GM06990 (cell line): ENCODE data around the gene CACNA1C.

Experiments
- DNase-seq: peaks from one replicate; pipeline ENCODE4 v3.0.0-alpha.2; 2011; ENCODE audit not compliant: insufficient read length; ENCODE audit errors: extremely low read depth
- H3K27me3 ChIP-seq: replicated peaks from 2 replicates; pipeline ENCODE4 v1.6.0; 2011; ENCODE audit warnings: low read length; ENCODE audit not compliant: control insufficient read depth, insufficient read depth
- H3K36me3 ChIP-seq: 2 replicates; pipeline ENCODE4 v1.5.1; 2011; ENCODE audit warnings: low read length; ENCODE audit not compliant: control insufficient read depth, insufficient read depth
- H3K4me3 ChIP-seq: replicated peaks from 2 replicates; pipeline ENCODE4 v1.5.1; 2011; ENCODE audit warnings: low read depth, mild to moderate bottlenecking, control low read depth, low read length
- CTCF ChIP-seq: IDR thresholded peaks from 2 replicates; pipeline ENCODE4 v1.5.1; 2011; ENCODE audit warnings: low read length, control low read depth, mild to moderate bottlenecking, inconsistent platforms; ENCODE audit not compliant: insufficient read depth, poor library complexity, severe bottlenecking

The CACNA1C gene

DNA sequence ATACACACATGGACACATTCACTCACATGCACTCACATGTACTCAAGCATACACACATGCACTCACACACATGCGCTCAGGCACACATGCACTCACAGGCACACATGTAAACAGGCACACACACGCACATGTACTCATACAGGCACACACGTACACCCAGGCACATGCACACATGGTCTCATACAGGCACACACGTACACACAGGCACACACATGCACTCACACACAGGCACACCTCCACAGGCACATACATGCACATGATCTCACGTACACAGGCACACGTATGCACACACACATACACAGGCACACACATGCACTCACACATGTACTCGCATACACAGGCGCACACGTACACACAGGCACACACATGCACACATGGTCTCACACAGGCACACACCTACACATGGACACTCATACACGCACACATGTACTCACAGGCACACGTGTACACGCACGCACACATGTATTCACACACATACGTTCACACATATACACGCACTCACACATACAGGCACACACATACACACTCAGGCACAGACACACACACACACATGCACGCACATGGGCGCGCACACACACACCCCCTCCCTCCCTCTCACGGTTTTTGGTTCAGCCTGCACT lies 138.9 kb downstream of the CACNA1C start:
- no peaks in the 10 kb centered on the region for H3K27me3 ChIP-seq
- no peak overlapping the region for H3K4me3 ChIP-seq
- H3K36me3 ChIP-seq, result no peaks in the 10 kb centered on the region

DNA sequence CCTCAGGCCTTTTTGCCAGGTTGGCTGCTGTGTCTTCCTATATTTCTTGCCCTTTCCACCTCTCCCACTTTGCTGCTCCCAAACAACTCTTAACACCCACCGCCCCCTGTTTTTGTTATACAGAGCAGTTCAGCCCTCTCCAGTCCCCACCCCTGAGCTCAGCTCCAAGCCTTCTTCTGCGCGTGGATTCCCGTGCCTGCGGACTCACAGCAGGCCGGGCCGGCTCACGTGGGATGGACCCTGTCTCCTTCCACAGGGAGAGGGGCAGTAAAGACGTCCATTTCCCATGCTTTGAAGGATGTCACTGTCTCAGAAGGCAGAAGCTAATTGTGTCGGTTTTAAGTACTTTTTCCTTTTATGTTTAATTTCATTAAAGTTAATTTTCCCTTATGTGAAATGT lies 139.4 kb downstream of the CACNA1C start:
- no peak overlapping the region for H3K4me3 ChIP-seq
- H3K27me3 ChIP-seq, result no peaks in the 10 kb centered on the region; the same call in 1 of the 2 replicates
- TF ChIP-seq CTCF, result no peak

More for the DNA sequence above, 138.9 kb downstream of the CACNA1C start:
- DNase-seq, result no peak
- TF ChIP-seq CTCF, result no peak

DNA sequence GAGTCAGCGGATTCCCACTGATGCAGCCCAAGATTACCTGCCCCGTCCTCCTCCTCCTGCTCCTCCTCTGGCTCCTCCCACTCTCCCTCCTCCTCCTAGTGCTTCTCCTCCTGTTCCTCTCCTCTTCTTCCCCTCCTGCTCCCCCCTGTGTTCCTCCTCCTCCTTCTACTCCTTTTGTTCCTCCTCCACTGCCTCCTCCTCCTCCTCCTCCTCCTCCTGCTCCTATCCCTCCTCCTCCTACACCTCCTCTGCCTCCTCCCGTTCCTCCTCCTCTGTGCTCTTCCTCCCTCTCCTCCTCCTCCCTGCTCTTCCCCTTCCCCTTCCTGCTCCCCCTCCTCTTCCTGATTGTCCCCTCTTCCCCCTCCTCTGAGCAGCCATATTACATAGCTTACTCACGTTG lies 141.3 kb downstream of the CACNA1C start:
- TF ChIP-seq CTCF, result no peak
- no peak for DNase-seq
- Histone ChIP-seq H3K27me3 (no peaks in the 10 kb centered on the region; the same call in 1 of the 2 replicates), H3K36me3 (no peaks in the 10 kb centered on the region), H3K4me3 (no peak overlapping the region)

More for the DNA sequence above, 139.4 kb downstream of the CACNA1C start:
- no peaks in the 10 kb centered on the region for H3K36me3 ChIP-seq
- no peak for DNase-seq

DNA sequence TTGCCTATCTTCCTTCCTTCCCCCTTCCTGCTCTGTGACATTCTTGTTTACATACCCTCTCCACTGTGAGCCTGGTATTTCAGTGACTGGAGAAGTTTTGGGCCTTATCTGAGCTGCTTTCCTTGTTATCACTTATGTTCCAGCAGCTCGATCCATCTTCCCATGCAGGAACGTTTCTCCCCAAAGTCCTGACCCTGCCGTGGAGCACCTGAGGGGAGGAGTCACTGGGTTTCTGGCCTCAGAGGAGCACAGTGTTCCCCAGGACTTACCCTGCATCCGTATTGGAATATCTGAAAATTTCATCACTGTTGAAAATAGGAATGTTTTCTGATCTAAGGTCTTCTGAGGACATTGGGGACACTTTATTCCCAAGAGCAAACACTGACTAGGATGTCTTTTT lies 141.8 kb downstream of the CACNA1C start:
- no peak for TF ChIP-seq CTCF
- no peaks in the 10 kb centered on the region for H3K36me3 ChIP-seq
- no peak overlapping the region for H3K4me3 ChIP-seq
- no peak for DNase-seq
- H3K27me3 ChIP-seq, result no peaks in the 10 kb centered on the region; the same call in none of the 2 replicates

- Histone ChIP-seq H3K4me3 (no peak overlapping the region), H3K36me3 (no peaks in the 10 kb centered on the region), H3K27me3 (no peaks in the 10 kb centered on the region; the same call in none of the 2 replicates)
- no peak for TF ChIP-seq CTCF
- no peak for DNase-seq
Observed at GRCh38 chr12:2195085-2195484, 142.3 kb downstream of the CACNA1C start.

- Histone ChIP-seq H3K27me3 (no peaks in the 10 kb centered on the region; the same call in none of the 2 replicates), H3K36me3 (no peaks in the 10 kb centered on the region), H3K4me3 (no peak overlapping the region)
- no peak for DNase-seq
- no peak for TF ChIP-seq CTCF
Observed at GRCh38 chr12:2198005-2198501, 145.3 kb downstream of the CACNA1C start.
